Right atrium auricular region (tissue), 2 donors: ENCODE data around the gene ZBED4. TPM values are rescaled to one million over a fixed set of nuclear protein-coding genes. Genes with fewer than 3 reads are reported as not detected.

Experiments
- DNase-seq: peaks from one replicate; pipeline ENCODE4 v3.0.0-alpha.2; 2019; ENCODE audit warnings: low spot score
- H3K27ac ChIP-seq, 2 donors: fragments of 200-600 bp; sonication (generic); 1 replicate in 1 of 2; 2 replicates in 1 of 2; pipeline ENCODE4 v1.5.1; 2016 to 2019
- H3K27me3 ChIP-seq, 2 donors: fragments of 200-600 bp; sonication (generic); one replicate each; pipeline versions ENCODE4 v1.5.1 to v1.6.0; 2017 to 2019
- H3K36me3 ChIP-seq: fragments of 200-600 bp; sonication (generic); one replicate; pipeline ENCODE4 v1.5.1; 2016
- H3K4me1 ChIP-seq, 2 donors: fragments of 200-600 bp; sonication (generic); one replicate each; pipeline versions ENCODE4 v1.5.1 to v1.6.0; 2017 to 2019
- H3K4me3 ChIP-seq, 2 donors: fragments of 200-600 bp; sonication (generic); 1 replicate in 1 of 2; 2 replicates in 1 of 2; pipeline ENCODE4 v1.5.1; 2017 to 2019; ENCODE audit warnings: mild to moderate bottlenecking in 1 of 2, moderate library complexity in 1 of 2
- H3K9me3 ChIP-seq, 2 donors: fragments of 200-600 bp; sonication (generic); one replicate each; pipeline ENCODE4 v1.5.1; 2019
- total RNA-seq, 2 donors: library from RNA; depleted of rRNA; stranded (reverse); fragments of >200 nt; gene quantifications; one replicate each; pipeline ENCODE4 v1.1.0, GENCODE V29; 2016
- TF ChIP-seq, protein P1 (sequence below), 2 donors: fragments of 200-600 bp; sonication (generic); IDR thresholded peaks; one replicate each; pipeline ENCODE4 v1.5.1; 2019; ENCODE audit warnings: antibody characterized with exemption in 2 of 2

Gene ZBED4
- total RNA-seq, 2 donors from 2014 or later = 3.7 to 6.6 TPM

- Histone ChIP-seq H3K36me3 (no peaks in the 10 kb centered on the region), H3K27ac (peak overlapping the region; percentile 96 to 99), H3K27me3 (no peaks in the 10 kb centered on the region), H3K4me3 (peak overlapping the region; percentile 34 to 54), H3K9me3 (no peaks in the 10 kb centered on the region), H3K4me1 (peaks cover 0 to 86% of the 10 kb centered on the region in 2 donors)
- TF ChIP-seq, protein P1, sequence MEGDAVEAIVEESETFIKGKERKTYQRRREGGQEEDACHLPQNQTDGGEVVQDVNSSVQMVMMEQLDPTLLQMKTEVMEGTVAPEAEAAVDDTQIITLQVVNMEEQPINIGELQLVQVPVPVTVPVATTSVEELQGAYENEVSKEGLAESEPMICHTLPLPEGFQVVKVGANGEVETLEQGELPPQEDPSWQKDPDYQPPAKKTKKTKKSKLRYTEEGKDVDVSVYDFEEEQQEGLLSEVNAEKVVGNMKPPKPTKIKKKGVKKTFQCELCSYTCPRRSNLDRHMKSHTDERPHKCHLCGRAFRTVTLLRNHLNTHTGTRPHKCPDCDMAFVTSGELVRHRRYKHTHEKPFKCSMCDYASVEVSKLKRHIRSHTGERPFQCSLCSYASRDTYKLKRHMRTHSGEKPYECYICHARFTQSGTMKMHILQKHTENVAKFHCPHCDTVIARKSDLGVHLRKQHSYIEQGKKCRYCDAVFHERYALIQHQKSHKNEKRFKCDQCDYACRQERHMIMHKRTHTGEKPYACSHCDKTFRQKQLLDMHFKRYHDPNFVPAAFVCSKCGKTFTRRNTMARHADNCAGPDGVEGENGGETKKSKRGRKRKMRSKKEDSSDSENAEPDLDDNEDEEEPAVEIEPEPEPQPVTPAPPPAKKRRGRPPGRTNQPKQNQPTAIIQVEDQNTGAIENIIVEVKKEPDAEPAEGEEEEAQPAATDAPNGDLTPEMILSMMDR (IDR thresholded peaks at IDR 0.05) = no peak
- no peak for DNase-seq
These were observed 81.4 kb downstream of the ZBED4 start for GRCh38 chr22:49934891-49935557.

- DNase-seq = no peak
These were observed 81.9 kb downstream of the ZBED4 start for GRCh38 chr22:49935561-49935960.

GRCh38 chr22:49936018-49936972 is 82.7 kb downstream of the ZBED4 start:
- TF ChIP-seq, protein P1 (IDR thresholded peaks at IDR 0.05) = no peak
- Histone ChIP-seq H3K4me3 (peak overlapping the region; percentile 33 to 54), H3K27ac (peak overlapping the region; percentile 96 to 99), H3K36me3 (no peaks in the 10 kb centered on the region), H3K9me3 (no peaks in the 10 kb centered on the region), H3K27me3 (no peaks in the 10 kb centered on the region), H3K4me1 (peaks cover 0 to 74% of the 10 kb centered on the region in 2 donors)
- peak; percentile 96 for DNase-seq

More at GRCh38 chr22:49935561-49935960, 81.9 kb downstream of the ZBED4 start:
- no peaks in the 10 kb centered on the region for H3K36me3 ChIP-seq
- no peaks in the 10 kb centered on the region for H3K27me3 ChIP-seq
- peak overlapping the region; percentile 96 to 99 for H3K27ac ChIP-seq
- H3K9me3 ChIP-seq = no peaks in the 10 kb centered on the region
- H3K4me1 ChIP-seq = peaks cover 0 to 82% of the 10 kb centered on the region in 2 donors
- H3K4me3 ChIP-seq = peak overlapping the region; percentile 33 to 54
- TF ChIP-seq, protein P1 (IDR thresholded peaks at IDR 0.05) = no peak

DNA sequence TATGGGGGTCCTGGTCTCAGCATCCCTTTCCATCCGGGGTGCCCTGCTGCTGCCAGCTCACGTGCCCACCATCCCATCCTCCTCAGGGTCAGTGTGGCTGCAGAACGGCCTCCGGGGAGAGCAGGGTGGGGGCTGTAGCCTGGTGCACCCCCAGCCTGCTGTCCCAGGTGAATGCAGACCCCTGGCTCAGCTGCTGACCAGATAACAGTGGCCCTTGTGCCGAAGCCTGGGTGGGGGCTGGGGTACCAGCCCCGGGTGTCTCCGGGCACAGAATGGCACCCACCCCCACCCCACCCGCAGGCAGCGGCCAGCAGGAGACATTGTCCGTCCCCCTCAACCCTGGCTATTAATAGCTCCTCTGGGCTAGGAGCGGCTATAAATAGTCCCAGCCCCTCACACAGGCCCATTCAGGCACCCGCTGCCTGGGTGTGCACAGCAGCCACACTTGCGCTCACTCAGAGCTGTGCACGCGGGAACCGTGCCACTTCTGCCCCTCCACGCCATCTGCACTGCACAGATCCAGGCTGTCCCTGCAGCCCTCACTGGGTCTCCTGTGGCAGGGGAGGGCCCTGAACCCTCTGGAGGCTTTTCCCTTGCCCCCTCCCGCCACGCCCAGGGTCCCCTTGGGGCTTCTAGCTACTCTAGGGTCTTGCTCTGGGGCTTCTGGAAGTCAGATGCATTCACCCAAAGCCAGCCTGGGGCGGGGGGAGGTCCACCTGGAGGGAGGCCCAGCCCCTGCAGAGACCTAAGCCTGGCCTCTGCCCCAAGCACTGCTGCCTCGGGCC is 83.5 kb downstream of the ZBED4 start:
- TF ChIP-seq, protein P1 (IDR thresholded peaks at IDR 0.05) = no peak
- Histone ChIP-seq H3K27me3 (no peaks in the 10 kb centered on the region), H3K27ac (peak overlapping the region; percentile 96 to 99), H3K4me3 (peak overlapping the region in 1 of 2 donors; percentile 54), H3K9me3 (no peaks in the 10 kb centered on the region), H3K36me3 (no peaks in the 10 kb centered on the region), H3K4me1 (peaks cover 0 to 65% of the 10 kb centered on the region in 2 donors)
- DNase-seq = no peak

GRCh38 chr22:49937758-49938564 is 84.3 kb downstream of the ZBED4 start:
- Histone ChIP-seq H3K36me3 (no peaks in the 10 kb centered on the region), H3K4me1 (peaks cover 0 to 58% of the 10 kb centered on the region in 2 donors), H3K4me3 (no peak overlapping the region), H3K27me3 (no peaks in the 10 kb centered on the region), H3K27ac (peak overlapping the region; percentile 96 to 99), H3K9me3 (no peaks in the 10 kb centered on the region)
- no peak for DNase-seq
- TF ChIP-seq, protein P1 (IDR thresholded peaks at IDR 0.05) = no peak
